Esophagus squamous epithelium (tissue), 5 donors: Measurements from ENCODE around the gene BACE1. TPM values are rescaled to one million over a fixed set of nuclear protein-coding genes. Genes with fewer than 3 reads are reported as not detected.

Experiments
- DNase-seq: peaks from one replicate; lab custom pipeline; 2025; lab: John Stamatoyannopoulos, UW
- H3K27ac ChIP-seq, 4 donors: fragments of 200-600 bp; sonication (generic); one replicate each; pipeline ENCODE4 v1.5.1; 2016 to 2019; ENCODE audit warnings: mild to moderate bottlenecking in 1 of 4
- H3K27me3 ChIP-seq, 4 donors: fragments of 200-600 bp; sonication (generic); 1 replicate in 3 of 4; 2 replicates in 1 of 4; pipeline versions ENCODE4 v1.5.1 to v1.6.0; 2017 to 2021; ENCODE audit warnings: antibody characterized with exemption in 1 of 4
- H3K36me3 ChIP-seq, 3 donors: fragments of 200-600 bp; sonication (generic); one replicate each; pipeline ENCODE4 v1.5.1; 2016 to 2019
- H3K4me1 ChIP-seq, 3 donors: fragments of 200-600 bp; sonication (generic); one replicate each; pipeline ENCODE4 v1.5.1; 2017 to 2019
- H3K4me3 ChIP-seq, 4 donors: fragments of 200-600 bp; sonication (generic); 1 replicate in 3 of 4; 2 replicates in 1 of 4; pipeline ENCODE4 v1.5.1; 2016 to 2019; ENCODE audit warnings: mild to moderate bottlenecking in 2 of 4, moderate library complexity in 1 of 4
- H3K9me3 ChIP-seq, 3 donors: fragments of 200-600 bp; sonication (generic); one replicate each; pipeline ENCODE4 v1.5.1; 2016 to 2019
- POLR2A ChIP-seq, 4 donors: fragments of 450-650 bp; IDR thresholded peaks; one replicate each; pipeline ENCODE4 v1.6.1; 2017; ENCODE audit warnings: antibody characterized with exemption in 4 of 4, mild to moderate bottlenecking in 4 of 4, moderate library complexity in 3 of 4
- WGBS, 2 donors: methylation state at CpG; one replicate each; pipeline ENCODE4 v1.1.5; 2018; 5-methylcytosine and 5-hydroxymethylcytosine counted together
- intact Hi-C: fragments of 100-400 bp; cut with DNase I; formaldehyde crosslinking; loops from one replicate; pipeline ENCODE4 v1.15.0; 2022
- total RNA-seq, 4 donors: library from RNA; depleted of rRNA; stranded (reverse); fragments of >200 nt; gene quantifications; one replicate each; pipeline ENCODE4 v1.1.0, GENCODE V29; 2016
- TF ChIP-seq, protein P1 (sequence below), 6 experiments: fragments of 450-650 bp in 4 of 6; fragments of 200-600 bp in 2 of 6; sonication (generic) in 2 of 6; IDR thresholded peaks; one replicate each; pipeline ENCODE4 v1.5.1; 2016 to 2019; ENCODE audit warnings: antibody characterized with exemption in 6 of 6, mild to moderate bottlenecking in 4 of 6, moderate library complexity in 4 of 6
- donor health status: DM: yes; HTN: yes; CAD: no.

BACE1 gene
- total RNA-seq, 4 donors from 2014 or later: 7.0 to 16.9 (median 13.9) TPM

- intact Hi-C loops: no loop called here
- peaks cover 0 to 12% (median 1%) of the 10 kb centered on the region in 3 donors for H3K4me1 ChIP-seq
- no peak for DNase-seq
- H3K27me3 ChIP-seq: no peaks in the 10 kb centered on the region
- no peaks in the 10 kb centered on the region for H3K9me3 ChIP-seq
- no peaks in the 10 kb centered on the region for H3K36me3 ChIP-seq
- H3K27ac ChIP-seq: no peak overlapping the region
- no peak for TF ChIP-seq POLR2A (IDR thresholded peaks at IDR 0.05)
- TF ChIP-seq, protein P1, sequence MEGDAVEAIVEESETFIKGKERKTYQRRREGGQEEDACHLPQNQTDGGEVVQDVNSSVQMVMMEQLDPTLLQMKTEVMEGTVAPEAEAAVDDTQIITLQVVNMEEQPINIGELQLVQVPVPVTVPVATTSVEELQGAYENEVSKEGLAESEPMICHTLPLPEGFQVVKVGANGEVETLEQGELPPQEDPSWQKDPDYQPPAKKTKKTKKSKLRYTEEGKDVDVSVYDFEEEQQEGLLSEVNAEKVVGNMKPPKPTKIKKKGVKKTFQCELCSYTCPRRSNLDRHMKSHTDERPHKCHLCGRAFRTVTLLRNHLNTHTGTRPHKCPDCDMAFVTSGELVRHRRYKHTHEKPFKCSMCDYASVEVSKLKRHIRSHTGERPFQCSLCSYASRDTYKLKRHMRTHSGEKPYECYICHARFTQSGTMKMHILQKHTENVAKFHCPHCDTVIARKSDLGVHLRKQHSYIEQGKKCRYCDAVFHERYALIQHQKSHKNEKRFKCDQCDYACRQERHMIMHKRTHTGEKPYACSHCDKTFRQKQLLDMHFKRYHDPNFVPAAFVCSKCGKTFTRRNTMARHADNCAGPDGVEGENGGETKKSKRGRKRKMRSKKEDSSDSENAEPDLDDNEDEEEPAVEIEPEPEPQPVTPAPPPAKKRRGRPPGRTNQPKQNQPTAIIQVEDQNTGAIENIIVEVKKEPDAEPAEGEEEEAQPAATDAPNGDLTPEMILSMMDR (IDR thresholded peaks at IDR 0.05): no peak
- no peak overlapping the region for H3K4me3 ChIP-seq
- WGBS, 2 donors: 89 to 96% methylated on average over 7 of the region's 7 CpGs
Measured at GRCh38 chr11:117309310-117309709, 6.7 kb downstream of the BACE1 start.

DNA sequence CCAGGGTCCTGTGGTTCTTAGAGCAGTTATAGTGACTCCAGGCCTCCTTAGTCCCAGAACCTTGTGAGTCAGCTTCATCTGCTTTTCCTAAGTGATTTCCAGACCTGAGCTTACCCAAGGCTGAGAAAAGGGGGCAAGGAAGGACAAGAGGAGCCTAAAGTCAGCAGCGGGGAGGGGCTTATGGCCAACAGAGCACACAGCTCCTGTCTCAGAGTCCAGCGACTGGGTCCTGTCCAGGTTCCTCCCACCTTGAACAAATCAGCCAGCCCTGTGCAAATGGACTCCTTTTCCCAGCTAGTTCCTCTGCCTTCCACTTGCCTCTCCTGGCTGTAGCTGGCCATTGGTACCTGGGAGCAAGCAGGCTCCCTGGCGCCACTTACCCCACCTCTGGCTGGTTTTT is 10.9 kb downstream of the BACE1 start:
- no peak overlapping the region for H3K27ac ChIP-seq
- TF ChIP-seq POLR2A (IDR thresholded peaks at IDR 0.05): no peak
- TF ChIP-seq, protein P1 (IDR thresholded peaks at IDR 0.05): no peak

DNA sequence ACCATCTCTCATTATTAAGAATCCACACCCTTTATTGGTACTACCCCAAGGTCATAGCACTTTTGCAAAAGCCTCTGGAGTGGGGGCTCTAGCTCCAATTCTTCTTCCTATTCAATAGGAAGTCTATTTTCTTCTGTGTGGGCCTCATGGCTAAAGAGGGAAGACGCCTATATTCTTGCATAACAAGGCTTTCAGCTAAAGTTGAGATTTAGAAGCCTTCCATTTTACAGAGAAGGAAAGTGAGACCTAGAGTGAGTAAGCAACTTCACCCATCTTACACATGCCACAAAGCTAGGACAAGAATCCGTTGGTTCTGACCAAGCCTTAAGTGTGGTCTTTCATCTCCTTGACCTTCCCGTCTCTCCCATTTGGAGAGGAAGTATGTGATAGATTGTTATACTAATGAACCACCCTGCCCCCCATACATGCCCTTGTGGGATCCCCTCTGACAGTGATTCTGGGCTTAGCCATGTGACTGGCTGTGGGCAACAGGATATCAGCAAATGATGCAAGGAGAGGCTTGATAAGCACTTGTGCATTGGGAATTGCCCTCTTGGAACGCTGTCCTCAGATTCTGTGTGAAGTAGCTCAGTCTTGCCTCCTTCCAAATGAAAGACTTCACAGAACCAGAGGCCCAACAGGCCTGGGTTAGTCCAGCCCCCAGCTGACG is 12.3 kb downstream of the BACE1 start:
- no peaks in the 10 kb centered on the region for H3K27me3 ChIP-seq
- H3K36me3 ChIP-seq: no peaks in the 10 kb centered on the region
- no peak overlapping the region for H3K4me3 ChIP-seq
- TF ChIP-seq POLR2A (IDR thresholded peaks at IDR 0.05): no peak
- TF ChIP-seq, protein P1 (IDR thresholded peaks at IDR 0.05): no peak
- no peak for DNase-seq
- intact Hi-C loops: no loop called here
- no peaks in the 10 kb centered on the region for H3K9me3 ChIP-seq
- H3K27ac ChIP-seq: no peak overlapping the region
- 75 to 91% methylated on average over 4 to 5 of the region's 5 CpGs for WGBS, 2 donors
- peaks cover 0 to 11% (median 5%) of the 10 kb centered on the region in 3 donors for H3K4me1 ChIP-seq

More for the DNA sequence above, 10.9 kb downstream of the BACE1 start:
- H3K4me3 ChIP-seq: no peak overlapping the region
- DNase-seq: no peak
- no peaks in the 10 kb centered on the region for H3K36me3 ChIP-seq
- H3K4me1 ChIP-seq: peaks cover 0 to 6% (median 4%) of the 10 kb centered on the region in 3 donors
- H3K9me3 ChIP-seq: no peaks in the 10 kb centered on the region
- intact Hi-C loops: no loop called here
- 90 to 92% methylated on average over 2 of the region's 3 CpGs for WGBS, 2 donors
- H3K27me3 ChIP-seq: no peaks in the 10 kb centered on the region

- no peak for TF ChIP-seq POLR2A (IDR thresholded peaks at IDR 0.05)
- TF ChIP-seq, protein P1 (IDR thresholded peaks at IDR 0.05): no peak
- Histone ChIP-seq H3K27me3 (no peaks in the 10 kb centered on the region), H3K4me1 (peaks cover 0 to 11% (median 5%) of the 10 kb centered on the region in 3 donors), H3K9me3 (no peaks in the 10 kb centered on the region), H3K27ac (no peak overlapping the region), H3K4me3 (no peak overlapping the region), H3K36me3 (no peaks in the 10 kb centered on the region)
- intact Hi-C loops: no loop called here
- no peak for DNase-seq
- 72 to 82% methylated on average over 3 of the region's 4 CpGs for WGBS, 2 donors
Measured at GRCh38 chr11:117303101-117303500, 13.0 kb downstream of the BACE1 start.

DNA sequence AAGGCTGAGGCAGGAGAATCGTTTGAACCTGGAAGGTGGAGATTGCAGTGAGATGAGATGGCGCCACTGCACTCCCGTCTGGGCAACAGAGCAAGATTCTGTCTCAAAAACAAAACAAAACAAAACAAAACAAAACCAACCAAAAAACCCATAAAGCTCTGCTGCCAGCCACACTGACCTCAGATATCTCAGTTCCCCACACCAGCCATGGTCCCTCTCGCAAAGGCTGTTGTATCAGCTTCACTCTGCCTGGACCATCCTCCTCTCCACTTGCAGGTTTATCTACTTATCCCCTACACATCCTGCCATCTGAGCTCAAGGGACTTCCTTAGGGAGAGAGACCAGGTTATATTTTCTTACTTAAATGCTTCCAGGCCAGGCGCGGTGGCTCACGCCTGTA is 13.8 kb downstream of the BACE1 start:
- peaks cover 0 to 11% (median 5%) of the 10 kb centered on the region in 3 donors for H3K4me1 ChIP-seq
- WGBS, 2 donors: 82 to 90% methylated on average over 3 to 7 of the region's 7 CpGs
- DNase-seq: no peak
- H3K36me3 ChIP-seq: no peaks in the 10 kb centered on the region
- no peaks in the 10 kb centered on the region for H3K27me3 ChIP-seq
- intact Hi-C loops: no loop called here
- no peak overlapping the region for H3K4me3 ChIP-seq
- TF ChIP-seq POLR2A (IDR thresholded peaks at IDR 0.05): no peak
- TF ChIP-seq, protein P1 (IDR thresholded peaks at IDR 0.05): no peak
- H3K27ac ChIP-seq: no peak overlapping the region
- no peaks in the 10 kb centered on the region for H3K9me3 ChIP-seq
